ENCODE measurements around the gene SLC4A1.

- TF ChIP-seq TAF1 (IDR thresholded peaks at IDR 0.05; ENCODE audit: low read depth, low read length) (no peak), POLR2AphosphoS5 (IDR thresholded peaks at IDR 0.05; ENCODE audit: low read depth, low read length) (no peak), POLR2A (IDR thresholded peaks at IDR 0.05; ENCODE audit: low read depth, low read length) (no peak), POU2F2 (IDR thresholded peaks at IDR 0.05; ENCODE audit: low read depth, low read length) (no peak), SPI1 (IDR thresholded peaks at IDR 0.05; ENCODE audit: low read depth, low read length) (no peak), PAX5 (IDR thresholded peaks at IDR 0.05; ENCODE audit: insufficient read depth, low read length, severe bottlenecking) (no peak)
These were observed 42.3 kb upstream of the SLC4A1 start for GRCh38 chr17:44310188-44310587.

Data from GM12891 (cell line).